K562 (cell line): ENCODE measurements around the gene INSIG1.

ENCODE experiments used
- EZH2 ChIP-seq: IDR thresholded peaks from 2 replicates; pipeline ENCODE4 v1.6.1; 2012; ENCODE audit warnings: low read depth, mild to moderate bottlenecking, inconsistent platforms, low read length, borderline replicate concordance
- HDAC6 ChIP-seq: IDR thresholded peaks from 2 replicates; pipeline ENCODE4 v1.6.1; 2012; ENCODE audit warnings: low read depth, mild to moderate bottlenecking, control low read depth, inconsistent platforms, low read length, moderate library complexity
- KDM1A ChIP-seq, 2 experiments: fragments of 450-650 bp; IDR thresholded peaks; 2 replicates each; pipeline ENCODE4 v1.6.1; 2016; ENCODE audit warnings: mild to moderate bottlenecking in 2 of 2
- POLR2A ChIP-seq: fragments of 450-650 bp; conservative IDR thresholded peaks from 2 replicates; pipeline ENCODE4 v1.6.1; 2016
- STAT5A ChIP-seq: IDR thresholded peaks from 2 replicates; pipeline ENCODE4 v1.6.1; 2012; ENCODE audit warnings: low read length, inconsistent platforms, borderline replicate concordance
- TCF3 ChIP-seq: sonication (generic); formaldehyde crosslinking; IDR thresholded peaks from 2 replicates; pipeline ENCODE4 v1.4.0; 2020; ENCODE audit warnings: mild to moderate bottlenecking, missing genetic modification reagents
- TF ChIP-seq, protein P1 (sequence below): fragments of 250-450 bp; sonication (Bioruptor Pico); IDR thresholded peaks from 2 replicates; pipeline ENCODE4 v1.5.0; 2020; ENCODE audit warnings: mild to moderate bottlenecking
- TF ChIP-seq, protein P2 (sequence below): fragments of 450-650 bp; IDR thresholded peaks from 2 replicates; pipeline ENCODE4 v1.6.1; 2016; ENCODE audit warnings: missing biosample characterization, missing genetic modification characterization
- TF ChIP-seq, protein P3 (sequence below), 2 experiments: fragments of 150-350 bp in 1 of 2; IDR thresholded peaks; 2 replicates each; pipeline ENCODE4 v1.6.1; 2012 to 2016; ENCODE audit warnings: low read depth in 2 of 2, low read length in 2 of 2, mild to moderate bottlenecking in 1 of 2, moderate library complexity in 1 of 2
- TF ChIP-seq, protein P4 (sequence below), 3 experiments: IDR thresholded peaks in 2 of 3; conservative IDR thresholded peaks in 1 of 3; 2 replicates each; pipeline ENCODE4 v1.5.1; 2011 to 2012; ENCODE audit warnings: low read length in 3 of 3, mild to moderate bottlenecking in 3 of 3, control low read depth in 2 of 3, improper control_type of control experiment in 1 of 3, inconsistent platforms in 1 of 3, low read depth in 1 of 3, mixed read lengths in 1 of 3, moderate library complexity in 1 of 3; ENCODE audit not compliant: insufficient read depth in 2 of 3

DNA sequence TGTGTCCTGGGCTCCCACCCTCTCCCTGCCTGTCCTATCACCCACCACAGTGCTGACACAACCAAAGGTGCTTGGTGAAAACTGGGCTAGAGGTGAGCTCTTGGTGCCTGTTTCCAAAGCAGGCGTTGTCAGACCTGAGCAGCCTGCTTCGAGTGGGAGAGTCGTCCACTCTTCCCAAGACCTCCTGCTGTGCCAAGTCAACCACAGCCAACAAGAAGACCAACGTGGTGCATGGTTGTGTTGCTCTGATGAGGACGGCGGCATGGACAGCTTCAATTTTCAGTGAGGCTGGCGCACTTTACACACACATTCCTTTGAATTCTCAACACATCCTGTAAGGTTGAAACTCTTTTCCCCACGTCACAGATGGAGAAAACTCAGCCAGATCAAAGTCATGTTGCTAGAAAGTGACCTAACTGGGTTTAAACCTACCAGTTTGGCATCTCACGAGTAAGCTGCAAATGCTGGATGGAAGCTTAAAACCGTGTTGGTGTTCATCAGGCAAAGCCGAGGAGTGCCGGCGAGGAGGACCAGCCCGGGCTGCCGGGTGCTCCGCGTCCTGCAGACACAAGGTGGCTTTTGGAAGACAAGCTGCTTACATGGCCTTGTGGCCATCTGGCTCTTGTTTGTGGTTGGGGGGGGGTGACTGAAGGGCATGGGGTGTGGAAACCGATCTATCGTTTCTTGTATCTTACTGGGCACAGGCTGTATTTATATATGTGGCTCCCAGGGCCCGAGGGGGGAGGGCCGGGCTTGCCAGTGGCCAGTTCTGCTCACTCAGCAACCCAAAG is 39.3 kb downstream of the INSIG1 start:
- TF ChIP-seq, protein P1, sequence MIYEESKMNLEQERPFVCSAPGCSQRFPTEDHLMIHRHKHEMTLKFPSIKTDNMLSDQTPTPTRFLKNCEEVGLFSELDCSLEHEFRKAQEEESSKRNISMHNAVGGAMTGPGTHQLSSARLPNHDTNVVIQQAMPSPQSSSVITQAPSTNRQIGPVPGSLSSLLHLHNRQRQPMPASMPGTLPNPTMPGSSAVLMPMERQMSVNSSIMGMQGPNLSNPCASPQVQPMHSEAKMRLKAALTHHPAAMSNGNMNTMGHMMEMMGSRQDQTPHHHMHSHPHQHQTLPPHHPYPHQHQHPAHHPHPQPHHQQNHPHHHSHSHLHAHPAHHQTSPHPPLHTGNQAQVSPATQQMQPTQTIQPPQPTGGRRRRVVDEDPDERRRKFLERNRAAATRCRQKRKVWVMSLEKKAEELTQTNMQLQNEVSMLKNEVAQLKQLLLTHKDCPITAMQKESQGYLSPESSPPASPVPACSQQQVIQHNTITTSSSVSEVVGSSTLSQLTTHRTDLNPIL, result no peak
- no peak for TF ChIP-seq TCF3 (CRISPR knock-in tag)
- no peak for TF ChIP-seq HDAC6
- TF ChIP-seq, protein P2, sequence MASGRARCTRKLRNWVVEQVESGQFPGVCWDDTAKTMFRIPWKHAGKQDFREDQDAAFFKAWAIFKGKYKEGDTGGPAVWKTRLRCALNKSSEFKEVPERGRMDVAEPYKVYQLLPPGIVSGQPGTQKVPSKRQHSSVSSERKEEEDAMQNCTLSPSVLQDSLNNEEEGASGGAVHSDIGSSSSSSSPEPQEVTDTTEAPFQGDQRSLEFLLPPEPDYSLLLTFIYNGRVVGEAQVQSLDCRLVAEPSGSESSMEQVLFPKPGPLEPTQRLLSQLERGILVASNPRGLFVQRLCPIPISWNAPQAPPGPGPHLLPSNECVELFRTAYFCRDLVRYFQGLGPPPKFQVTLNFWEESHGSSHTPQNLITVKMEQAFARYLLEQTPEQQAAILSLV (tag), result no peak
- TF ChIP-seq, protein P3, sequence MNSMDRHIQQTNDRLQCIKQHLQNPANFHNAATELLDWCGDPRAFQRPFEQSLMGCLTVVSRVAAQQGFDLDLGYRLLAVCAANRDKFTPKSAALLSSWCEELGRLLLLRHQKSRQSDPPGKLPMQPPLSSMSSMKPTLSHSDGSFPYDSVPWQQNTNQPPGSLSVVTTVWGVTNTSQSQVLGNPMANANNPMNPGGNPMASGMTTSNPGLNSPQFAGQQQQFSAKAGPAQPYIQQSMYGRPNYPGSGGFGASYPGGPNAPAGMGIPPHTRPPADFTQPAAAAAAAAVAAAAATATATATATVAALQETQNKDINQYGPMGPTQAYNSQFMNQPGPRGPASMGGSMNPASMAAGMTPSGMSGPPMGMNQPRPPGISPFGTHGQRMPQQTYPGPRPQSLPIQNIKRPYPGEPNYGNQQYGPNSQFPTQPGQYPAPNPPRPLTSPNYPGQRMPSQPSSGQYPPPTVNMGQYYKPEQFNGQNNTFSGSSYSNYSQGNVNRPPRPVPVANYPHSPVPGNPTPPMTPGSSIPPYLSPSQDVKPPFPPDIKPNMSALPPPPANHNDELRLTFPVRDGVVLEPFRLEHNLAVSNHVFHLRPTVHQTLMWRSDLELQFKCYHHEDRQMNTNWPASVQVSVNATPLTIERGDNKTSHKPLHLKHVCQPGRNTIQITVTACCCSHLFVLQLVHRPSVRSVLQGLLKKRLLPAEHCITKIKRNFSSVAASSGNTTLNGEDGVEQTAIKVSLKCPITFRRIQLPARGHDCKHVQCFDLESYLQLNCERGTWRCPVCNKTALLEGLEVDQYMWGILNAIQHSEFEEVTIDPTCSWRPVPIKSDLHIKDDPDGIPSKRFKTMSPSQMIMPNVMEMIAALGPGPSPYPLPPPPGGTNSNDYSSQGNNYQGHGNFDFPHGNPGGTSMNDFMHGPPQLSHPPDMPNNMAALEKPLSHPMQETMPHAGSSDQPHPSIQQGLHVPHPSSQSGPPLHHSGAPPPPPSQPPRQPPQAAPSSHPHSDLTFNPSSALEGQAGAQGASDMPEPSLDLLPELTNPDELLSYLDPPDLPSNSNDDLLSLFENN (IDR thresholded peaks at IDR 0.05; ENCODE audit: low read depth in 2 of 2, low read length in 2 of 2), result no peak
- no peak for TF ChIP-seq POLR2A
- TF ChIP-seq EZH2, result no peak; the same call in none of the 2 replicates
- TF ChIP-seq, protein P4, sequence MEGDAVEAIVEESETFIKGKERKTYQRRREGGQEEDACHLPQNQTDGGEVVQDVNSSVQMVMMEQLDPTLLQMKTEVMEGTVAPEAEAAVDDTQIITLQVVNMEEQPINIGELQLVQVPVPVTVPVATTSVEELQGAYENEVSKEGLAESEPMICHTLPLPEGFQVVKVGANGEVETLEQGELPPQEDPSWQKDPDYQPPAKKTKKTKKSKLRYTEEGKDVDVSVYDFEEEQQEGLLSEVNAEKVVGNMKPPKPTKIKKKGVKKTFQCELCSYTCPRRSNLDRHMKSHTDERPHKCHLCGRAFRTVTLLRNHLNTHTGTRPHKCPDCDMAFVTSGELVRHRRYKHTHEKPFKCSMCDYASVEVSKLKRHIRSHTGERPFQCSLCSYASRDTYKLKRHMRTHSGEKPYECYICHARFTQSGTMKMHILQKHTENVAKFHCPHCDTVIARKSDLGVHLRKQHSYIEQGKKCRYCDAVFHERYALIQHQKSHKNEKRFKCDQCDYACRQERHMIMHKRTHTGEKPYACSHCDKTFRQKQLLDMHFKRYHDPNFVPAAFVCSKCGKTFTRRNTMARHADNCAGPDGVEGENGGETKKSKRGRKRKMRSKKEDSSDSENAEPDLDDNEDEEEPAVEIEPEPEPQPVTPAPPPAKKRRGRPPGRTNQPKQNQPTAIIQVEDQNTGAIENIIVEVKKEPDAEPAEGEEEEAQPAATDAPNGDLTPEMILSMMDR (IDR thresholded peaks at IDR 0.05 in 2 of 3, conservative IDR thresholded peaks at IDR 0.05 in 1 of 3; ENCODE audit: insufficient read depth in 2 of 3, low read depth in 1 of 3, low read length in 3 of 3), result no peak
- TF ChIP-seq KDM1A (IDR thresholded peaks at IDR 0.05), result no peak
- TF ChIP-seq STAT5A, result no peak
